LNCAP (cell line): ENCODE measurements around the gene PLSCR1.

Source experiments
- TF ChIP-seq, protein P1 (sequence below): fragments of 450-650 bp; IDR thresholded peaks from 2 replicates; pipeline ENCODE4 v1.5.1; 2017; ENCODE audit warnings: mild to moderate bottlenecking

The PLSCR1 gene

DNA sequence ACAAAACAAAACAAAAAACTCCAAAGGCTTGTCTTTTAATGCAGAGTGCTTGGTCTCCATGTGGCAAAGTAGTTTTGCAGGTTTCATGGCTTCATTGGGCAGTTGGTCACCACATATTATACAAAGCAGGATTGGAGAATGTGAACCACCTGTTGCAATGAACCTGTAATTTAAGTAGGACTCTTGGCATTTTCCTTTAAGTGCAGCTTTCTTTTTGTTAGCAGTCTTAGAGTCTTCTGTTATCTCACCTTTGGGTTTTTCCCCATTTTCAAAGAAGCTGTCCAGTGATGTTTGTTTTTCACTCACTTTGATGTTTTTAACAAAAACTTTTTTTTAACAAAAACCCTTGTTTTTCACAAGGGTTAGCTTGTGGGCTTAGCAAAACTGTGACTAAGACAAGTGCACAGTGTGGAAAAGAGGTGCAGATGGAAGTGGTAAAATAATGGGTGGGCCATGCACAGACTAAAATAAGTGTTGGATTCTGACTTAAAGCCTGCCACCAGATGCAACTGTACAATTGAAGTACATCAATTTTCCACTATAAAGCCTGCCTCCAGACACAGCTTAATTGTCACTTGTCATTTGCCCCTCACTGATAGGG lies 2.9 kb upstream of the PLSCR1 start:
- TF ChIP-seq, protein P1, sequence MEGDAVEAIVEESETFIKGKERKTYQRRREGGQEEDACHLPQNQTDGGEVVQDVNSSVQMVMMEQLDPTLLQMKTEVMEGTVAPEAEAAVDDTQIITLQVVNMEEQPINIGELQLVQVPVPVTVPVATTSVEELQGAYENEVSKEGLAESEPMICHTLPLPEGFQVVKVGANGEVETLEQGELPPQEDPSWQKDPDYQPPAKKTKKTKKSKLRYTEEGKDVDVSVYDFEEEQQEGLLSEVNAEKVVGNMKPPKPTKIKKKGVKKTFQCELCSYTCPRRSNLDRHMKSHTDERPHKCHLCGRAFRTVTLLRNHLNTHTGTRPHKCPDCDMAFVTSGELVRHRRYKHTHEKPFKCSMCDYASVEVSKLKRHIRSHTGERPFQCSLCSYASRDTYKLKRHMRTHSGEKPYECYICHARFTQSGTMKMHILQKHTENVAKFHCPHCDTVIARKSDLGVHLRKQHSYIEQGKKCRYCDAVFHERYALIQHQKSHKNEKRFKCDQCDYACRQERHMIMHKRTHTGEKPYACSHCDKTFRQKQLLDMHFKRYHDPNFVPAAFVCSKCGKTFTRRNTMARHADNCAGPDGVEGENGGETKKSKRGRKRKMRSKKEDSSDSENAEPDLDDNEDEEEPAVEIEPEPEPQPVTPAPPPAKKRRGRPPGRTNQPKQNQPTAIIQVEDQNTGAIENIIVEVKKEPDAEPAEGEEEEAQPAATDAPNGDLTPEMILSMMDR, result no peak

DNA sequence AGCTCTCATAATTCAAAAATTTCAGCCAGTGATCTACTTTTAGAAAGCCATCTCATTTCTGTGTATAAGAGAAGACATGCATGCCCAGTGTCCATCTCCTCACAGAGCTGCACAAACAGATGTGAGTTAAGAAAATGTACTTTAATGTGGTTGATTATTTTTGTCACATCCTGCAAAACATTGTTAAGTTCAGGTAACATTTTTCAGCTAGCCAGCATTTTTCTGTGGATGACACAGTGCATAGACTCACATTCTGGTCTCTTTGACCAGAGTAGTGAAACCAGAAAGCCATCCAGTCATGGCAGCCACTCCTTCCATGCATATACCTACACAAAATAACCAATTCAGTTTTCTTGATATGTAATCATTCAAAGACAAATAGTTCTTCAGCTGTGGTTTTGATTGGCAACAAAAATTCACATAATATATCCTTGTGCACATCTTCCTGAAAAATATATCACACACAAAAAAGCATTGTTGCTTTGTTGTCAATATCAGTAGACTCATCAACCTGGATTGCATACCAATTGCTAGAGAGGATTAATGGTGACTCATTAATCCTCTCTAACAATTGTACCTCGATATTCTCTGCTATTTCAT lies 2.1 kb upstream of the PLSCR1 start:
- TF ChIP-seq, protein P1, result no peak

DNA sequence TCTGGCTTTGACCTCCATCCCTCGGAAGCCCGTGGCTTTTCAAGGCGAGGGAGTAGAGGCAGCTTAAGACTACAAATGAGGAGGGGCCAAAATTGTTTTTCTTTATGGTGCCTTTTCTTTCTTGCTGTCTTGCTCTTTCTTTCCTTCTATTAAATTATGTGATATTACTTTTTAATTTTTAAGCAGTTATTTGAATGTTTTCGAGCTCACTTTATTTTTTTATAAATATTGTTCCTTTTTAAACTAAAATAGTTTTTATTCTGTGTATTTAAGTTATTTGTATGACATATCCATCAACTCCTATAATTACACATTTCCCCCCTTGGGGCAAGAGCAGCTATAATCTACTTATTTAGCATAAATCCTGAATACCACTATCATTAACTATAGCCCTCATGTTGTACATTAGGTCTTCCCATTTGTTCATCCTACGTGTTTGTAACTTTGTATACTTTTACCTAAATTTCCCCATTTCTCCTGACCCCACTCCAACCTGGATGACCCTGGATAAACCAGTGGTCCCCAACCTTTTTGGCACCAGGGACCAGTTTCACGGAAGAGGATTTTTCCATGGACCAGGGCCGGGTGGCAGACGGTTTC lies 622 bp upstream of the PLSCR1 start:
- TF ChIP-seq, protein P1, result no peak

DNA sequence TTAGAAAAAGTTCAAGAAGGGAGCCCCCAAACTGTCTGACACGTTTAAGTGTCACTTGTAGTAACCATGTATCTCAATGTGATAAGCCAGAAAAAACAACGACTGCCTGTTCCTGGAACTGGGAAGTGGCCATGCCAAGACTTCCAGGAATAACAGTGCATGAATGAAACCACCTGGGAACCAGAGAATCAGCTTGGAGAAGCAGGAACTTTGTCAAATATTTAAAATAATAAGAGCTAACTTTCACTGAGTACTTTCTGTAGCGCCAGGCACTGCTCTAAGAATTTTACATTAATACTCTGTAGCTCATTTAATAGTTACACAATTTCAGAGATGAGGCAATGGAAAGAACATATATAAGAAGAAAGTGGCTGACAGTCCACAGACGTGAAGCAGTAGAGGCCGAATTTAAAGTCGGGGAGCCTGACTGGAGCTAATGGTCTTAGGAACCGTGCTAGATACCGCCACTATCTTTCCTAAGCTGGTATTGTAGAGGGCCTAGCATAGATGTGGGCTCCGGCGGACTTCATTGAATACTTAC lies 876 bp downstream of the PLSCR1 start:
- TF ChIP-seq, protein P1, result no peak

DNA sequence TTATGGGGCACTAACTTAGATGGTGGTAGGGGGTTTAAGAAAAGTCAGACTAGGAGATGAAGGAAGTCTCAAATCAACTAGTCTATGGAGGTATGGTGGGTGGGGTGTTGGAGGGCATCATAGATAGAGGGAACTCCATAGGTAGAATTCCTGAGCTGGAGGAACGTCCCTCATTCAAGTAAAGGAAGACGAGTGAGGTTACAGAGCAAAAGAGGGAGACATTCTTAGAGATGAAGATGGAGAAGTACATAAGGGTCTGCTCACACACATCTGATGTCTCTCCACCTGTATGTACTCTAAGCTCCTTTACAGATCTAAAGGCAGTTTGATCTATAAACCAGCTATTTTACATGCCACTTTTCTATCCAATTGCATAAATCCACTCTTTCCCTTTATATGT lies 1.4 kb downstream of the PLSCR1 start:
- TF ChIP-seq, protein P1, result no peak

DNA sequence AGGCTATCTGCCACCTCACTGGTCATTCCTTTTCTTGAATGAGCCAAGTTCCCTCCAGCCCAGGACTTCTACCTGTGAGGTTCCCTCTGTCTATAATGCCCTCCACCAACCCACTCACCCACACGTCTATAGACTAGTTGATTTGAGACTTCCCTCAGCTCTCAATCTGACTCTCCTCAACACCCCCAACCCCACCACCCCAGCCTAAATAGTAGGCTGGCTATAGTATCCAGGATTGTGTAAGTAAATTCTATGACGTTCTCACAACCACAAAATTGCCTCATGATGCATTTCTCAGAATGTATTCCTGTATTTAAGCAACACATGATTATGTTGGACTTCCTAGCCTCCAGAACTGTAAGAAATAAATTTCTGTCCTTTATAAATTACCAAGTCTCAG lies 2.2 kb downstream of the PLSCR1 start:
- TF ChIP-seq, protein P1, result no peak

DNA sequence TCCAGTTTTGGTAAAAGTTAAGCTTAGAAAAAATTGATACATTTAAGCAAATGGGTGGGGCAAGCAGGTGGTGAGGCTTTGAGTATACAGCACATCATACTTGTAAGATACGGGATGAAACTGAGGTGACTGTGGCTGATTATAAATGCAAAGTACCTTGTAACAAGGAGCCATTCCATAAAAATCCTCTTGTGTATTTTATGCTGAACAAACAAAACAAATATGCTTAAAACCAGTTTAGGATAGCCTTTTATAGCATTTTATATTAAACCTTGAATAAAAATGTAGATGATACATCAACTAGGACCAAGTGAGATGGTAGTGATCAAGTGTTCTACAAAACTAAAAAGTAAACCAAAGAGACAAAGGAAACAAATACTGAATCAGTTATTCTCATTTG lies 3.4 kb downstream of the PLSCR1 start:
- TF ChIP-seq, protein P1, result no peak
